Neural cell (in vitro differentiated cells): ENCODE data around the gene ASIC4. TPM values are rescaled to one million over a fixed set of nuclear protein-coding genes. Genes with fewer than 3 reads are reported as not detected.

Experiments
- H2AFZ ChIP-seq: fragments of 200-600, 300-800 bp; sonication (generic), shearing (Covaris generic); 2 replicates; pipeline ENCODE4 v1.6.0; 2014; ENCODE audit warnings: low read depth, mild to moderate bottlenecking, antibody characterized with exemption, low read length, moderate library complexity
- H3F3A ChIP-seq: fragments of 200-600 bp; shearing (Covaris generic); 2 replicates; pipeline ENCODE4 v1.6.1; 2016; ENCODE audit warnings: mild to moderate bottlenecking, moderate library complexity, mixed read lengths, antibody characterized with exemption, low read length; ENCODE audit not compliant: insufficient read depth, poor library complexity, severe bottlenecking
- H3K27ac ChIP-seq: fragments of 200-600, 300-800 bp; sonication (generic), shearing (Covaris generic); 2 replicates; pipeline ENCODE4 v1.5.1; 2014; ENCODE audit warnings: mild to moderate bottlenecking, low read length, moderate library complexity
- H3K27me3 ChIP-seq: fragments of 300-800, 200-600 bp; sonication (generic), shearing (Covaris generic); 2 replicates; pipeline ENCODE4 v1.6.0; 2014; ENCODE audit warnings: mild to moderate bottlenecking, low read depth, low read length, moderate library complexity; ENCODE audit not compliant: insufficient read depth
- H3K36me3 ChIP-seq: fragments of 300-800, 200-600 bp; sonication (generic), shearing (Covaris generic); 2 replicates; pipeline ENCODE4 v1.5.1; 2014; ENCODE audit warnings: mild to moderate bottlenecking, antibody characterized with exemption, low read length, moderate library complexity; ENCODE audit not compliant: insufficient read depth
- H3K4me2 ChIP-seq: fragments of 300-800, 200-600 bp; sonication (generic), shearing (Covaris generic); 2 replicates; pipeline ENCODE4 v1.6.0; 2014; ENCODE audit warnings: mild to moderate bottlenecking, low read length
- H3K4me3 ChIP-seq: fragments of 300-800, 200-600 bp; sonication (generic), shearing (Covaris generic); 2 replicates; pipeline ENCODE4 v1.5.1; 2014; ENCODE audit warnings: mild to moderate bottlenecking, low read length, moderate library complexity
- H3K79me2 ChIP-seq: fragments of 200-600 bp; shearing (Covaris generic); replicated peaks from 2 replicates; pipeline ENCODE4 v1.6.0; 2014; ENCODE audit warnings: mild to moderate bottlenecking, low read length, moderate library complexity; ENCODE audit not compliant: insufficient read depth
- H3K9ac ChIP-seq: fragments of 300-800, 200-600 bp; sonication (generic), shearing (Covaris generic); 2 replicates; pipeline ENCODE4 v1.6.1; 2016; ENCODE audit warnings: mild to moderate bottlenecking, low read length, mixed read lengths
- H3K9me2 ChIP-seq: fragments of 200-600 bp; shearing (Covaris generic); 2 replicates; pipeline ENCODE4 v1.6.1; 2016; ENCODE audit warnings: mild to moderate bottlenecking, low read length, mixed read lengths; ENCODE audit not compliant: insufficient read depth
- H3K9me3 ChIP-seq: fragments of 200-600, 300-800 bp; sonication (generic), shearing (Covaris generic); 2 replicates; pipeline ENCODE4 v1.6.1; 2016; ENCODE audit warnings: mild to moderate bottlenecking, mixed run types, low read length, moderate library complexity, mixed read lengths
- H4K20me1 ChIP-seq: fragments of 200-600 bp; shearing (Covaris generic); 2 replicates; pipeline ENCODE4 v1.6.1; 2016; ENCODE audit warnings: mild to moderate bottlenecking, mixed run types; ENCODE audit not compliant: insufficient read depth
- CTCF ChIP-seq: fragments of 450-650 bp; IDR thresholded peaks from 2 replicates; pipeline ENCODE4 v1.5.1; 2014; ENCODE audit warnings: antibody characterized with exemption, mild to moderate bottlenecking, moderate library complexity; ENCODE audit not compliant: poor library complexity, severe bottlenecking
- EP300 ChIP-seq: fragments of 450-650 bp; conservative IDR thresholded peaks from 2 replicates; pipeline ENCODE4 v1.6.1; 2014; ENCODE audit warnings: antibody characterized with exemption, mild to moderate bottlenecking, moderate library complexity; ENCODE audit not compliant: poor library complexity, severe bottlenecking
- EZH2 ChIP-seq: fragments of 200-600, 300-800 bp; shearing (Covaris generic), sonication (generic); IDR thresholded peaks from 2 replicates; pipeline ENCODE4 v1.6.1; 2014; ENCODE audit warnings: antibody characterized with exemption, low read length, borderline replicate concordance, mild to moderate bottlenecking; ENCODE audit not compliant: insufficient read depth, poor library complexity, severe bottlenecking
- MXI1 ChIP-seq: fragments of 450-650 bp; conservative IDR thresholded peaks from 2 replicates; pipeline ENCODE4 v1.6.1; 2014; ENCODE audit warnings: antibody characterized with exemption, mild to moderate bottlenecking; ENCODE audit not compliant: poor library complexity, severe bottlenecking
- POLR2AphosphoS5 ChIP-seq: IDR thresholded peaks from 2 replicates; pipeline ENCODE4 v1.6.1; 2012
- RAD21 ChIP-seq: fragments of 450-650 bp; conservative IDR thresholded peaks from 2 replicates; pipeline ENCODE4 v1.6.1; 2014; ENCODE audit warnings: antibody characterized with exemption, mild to moderate bottlenecking, moderate library complexity
- REST ChIP-seq: IDR thresholded peaks from 2 replicates; pipeline ENCODE4 v1.6.1; 2012; ENCODE audit warnings: borderline replicate concordance
- SMC3 ChIP-seq: fragments of 450-650 bp; conservative IDR thresholded peaks from 2 replicates; pipeline ENCODE4 v1.6.1; 2014; ENCODE audit warnings: antibody characterized with exemption, mild to moderate bottlenecking, moderate library complexity; ENCODE audit not compliant: poor library complexity
- TAF1 ChIP-seq: IDR thresholded peaks from 2 replicates; pipeline ENCODE4 v1.6.1; 2012; ENCODE audit warnings: low read depth
- polyA plus RNA-seq: library from polyadenylated mRNA; depleted of rRNA; stranded (reverse); fragments of >200 nt; gene quantifications from 2 replicates; pipeline ENCODE4 v1.2.3, GENCODE V29; 2014

The ASIC4 gene
- polyA plus RNA-seq, 1 donor from 2014 or later, result 2.7 TPM

GRCh38 chr2:219573166-219573565 lies 58.9 kb downstream of the ASIC4 start:
- no peak overlapping the region for H3K4me3 ChIP-seq
- H3K9me2 ChIP-seq, result no peaks in the 10 kb centered on the region
- no peaks in the 10 kb centered on the region for H3F3A ChIP-seq
- no peak overlapping the region for H3K9ac ChIP-seq
- H3K27me3 ChIP-seq, result no peaks in the 10 kb centered on the region
- no peak overlapping the region for H2AFZ ChIP-seq
- no peak overlapping the region for H3K27ac ChIP-seq
- no peak overlapping the region for H3K4me2 ChIP-seq
- H3K79me2 ChIP-seq, result peaks cover 5% of the 10 kb centered on the region
- no peaks in the 10 kb centered on the region for H3K36me3 ChIP-seq
- TF ChIP-seq REST (no peak), EP300 (no peak), SMC3 (no peak), CTCF (no peak), MXI1 (no peak), POLR2AphosphoS5 (no peak), EZH2 (no peak), TAF1 (no peak), RAD21 (no peak)
- H4K20me1 ChIP-seq, result no peaks in the 10 kb centered on the region
- no peaks in the 10 kb centered on the region for H3K9me3 ChIP-seq

GRCh38 chr2:219574484-219575311 lies 60.4 kb downstream of the ASIC4 start:
- Histone ChIP-seq H4K20me1 (no peaks in the 10 kb centered on the region), H3K27ac (no peak overlapping the region), H3K9me3 (no peaks in the 10 kb centered on the region), H3K9me2 (no peaks in the 10 kb centered on the region), H3K27me3 (no peaks in the 10 kb centered on the region), H3K36me3 (no peaks in the 10 kb centered on the region), H2AFZ (no peak overlapping the region), H3F3A (no peaks in the 10 kb centered on the region), H3K9ac (no peak overlapping the region), H3K79me2 (peaks cover 4% of the 10 kb centered on the region), H3K4me2 (no peak overlapping the region), H3K4me3 (no peak overlapping the region)
- no peak for TF ChIP-seq EZH2
- no peak for TF ChIP-seq SMC3
- TF ChIP-seq EP300, result no peak
- no peak for TF ChIP-seq RAD21
- TF ChIP-seq MXI1, result no peak
- no peak for TF ChIP-seq POLR2AphosphoS5
- no peak for TF ChIP-seq CTCF
- no peak for TF ChIP-seq REST
- no peak for TF ChIP-seq TAF1
